Eye (tissue), 1 donor: ENCODE data around the gene BCAN.
A peak's percentile ranks its signal among the peaks of the same experiment; 100 is the strongest.

ENCODE experiments used
- DNase-seq: peaks from one replicate; pipeline ENCODE4 v3.0.0-alpha.2; 2015

Gene BCAN

DNA sequence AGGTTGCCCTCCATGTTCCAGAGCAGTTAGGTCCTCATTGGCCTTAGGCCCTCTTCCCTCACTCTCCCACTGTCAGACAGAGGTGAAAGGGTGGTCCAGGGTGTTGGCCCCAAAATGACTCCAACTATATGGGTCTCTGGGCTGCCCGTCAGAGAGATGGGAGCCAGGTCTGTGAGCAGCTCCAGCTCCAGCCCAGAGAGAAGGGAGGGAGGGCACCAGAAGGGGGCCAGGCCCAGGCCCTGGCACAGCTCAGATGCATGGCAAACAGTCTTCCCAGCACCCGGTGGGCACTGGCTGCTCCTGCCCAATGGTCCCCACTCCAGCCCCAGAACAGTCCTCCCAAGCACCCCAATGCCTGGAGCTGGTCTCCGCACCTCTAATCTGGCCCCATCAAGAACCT lies 2.2 kb downstream of the BCAN start:
- no peak for DNase-seq

DNA sequence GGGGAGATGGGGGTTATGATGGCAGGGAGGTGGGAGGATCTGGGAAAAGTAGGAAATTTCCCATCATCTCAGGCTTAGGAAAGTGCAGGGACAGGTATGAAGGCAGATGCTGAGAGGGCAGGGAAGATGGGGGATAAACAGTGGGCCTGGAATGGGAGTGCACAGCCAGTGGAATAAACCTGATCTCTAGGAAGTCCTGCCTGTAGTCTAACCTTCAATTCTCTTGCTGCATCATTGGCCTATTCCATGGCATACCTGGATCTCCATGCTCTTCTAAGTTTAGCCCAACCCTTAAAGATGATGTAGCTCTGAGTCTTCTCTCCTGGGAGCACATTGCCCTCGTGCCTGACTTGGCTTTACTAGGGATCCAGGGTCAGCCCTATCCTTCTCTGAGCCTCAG lies 2.7 kb downstream of the BCAN start:
- no peak for DNase-seq

DNA sequence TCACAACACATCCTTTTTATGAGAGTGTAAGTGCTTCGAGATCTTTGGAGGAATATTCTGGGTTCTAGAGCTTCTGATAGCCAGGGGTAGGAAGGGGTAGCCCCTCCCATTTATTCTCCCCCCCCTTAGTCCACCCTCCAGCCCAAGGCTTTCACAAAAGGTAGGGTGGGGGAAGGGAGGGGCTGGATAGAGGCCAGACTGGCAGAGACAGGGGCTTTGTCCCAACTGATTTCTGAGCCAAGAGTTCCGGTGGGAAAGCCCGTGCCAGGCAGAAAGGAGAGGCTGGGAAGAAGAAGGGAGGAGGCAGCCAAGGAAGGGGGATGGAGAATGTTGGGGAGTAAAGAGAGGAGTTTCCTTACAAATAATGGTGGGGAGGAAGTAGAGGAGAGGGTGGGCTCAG lies 3.1 kb downstream of the BCAN start:
- no peak for DNase-seq

DNA sequence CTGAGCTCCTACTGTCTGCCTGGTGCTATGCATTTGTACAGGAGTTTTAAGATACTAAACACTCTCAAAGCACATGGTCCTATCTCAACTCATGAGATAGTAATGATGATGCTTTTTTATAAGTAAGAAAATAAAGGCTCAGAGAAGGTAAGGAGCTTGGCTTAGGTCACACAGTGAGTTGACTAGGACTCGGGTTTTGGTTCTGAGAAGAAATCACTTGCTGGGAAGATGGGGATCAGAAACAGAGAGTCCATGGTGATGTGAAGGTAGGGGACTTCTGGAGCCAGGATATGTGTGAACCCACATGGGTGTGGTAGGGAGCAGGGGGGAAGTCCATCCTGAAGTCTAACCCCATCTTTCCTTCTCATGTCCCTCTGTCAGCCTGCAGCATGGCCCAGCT lies 3.7 kb downstream of the BCAN start:
- no peak for DNase-seq

DNA sequence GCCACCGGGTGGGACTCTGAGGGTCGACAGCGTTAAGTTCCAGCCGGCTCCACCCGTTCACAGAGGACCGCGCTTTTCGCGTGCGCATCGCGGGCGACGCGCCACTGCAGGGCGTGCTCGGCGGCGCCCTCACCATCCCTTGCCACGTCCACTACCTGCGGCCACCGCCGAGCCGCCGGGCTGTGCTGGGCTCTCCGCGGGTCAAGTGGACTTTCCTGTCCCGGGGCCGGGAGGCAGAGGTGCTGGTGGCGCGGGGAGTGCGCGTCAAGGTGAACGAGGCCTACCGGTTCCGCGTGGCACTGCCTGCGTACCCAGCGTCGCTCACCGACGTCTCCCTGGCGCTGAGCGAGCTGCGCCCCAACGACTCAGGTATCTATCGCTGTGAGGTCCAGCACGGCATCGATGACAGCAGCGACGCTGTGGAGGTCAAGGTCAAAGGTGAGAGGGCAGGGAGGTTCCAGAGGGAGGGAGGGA lies 4.9 kb downstream of the BCAN start:
- no peak for DNase-seq

DNA sequence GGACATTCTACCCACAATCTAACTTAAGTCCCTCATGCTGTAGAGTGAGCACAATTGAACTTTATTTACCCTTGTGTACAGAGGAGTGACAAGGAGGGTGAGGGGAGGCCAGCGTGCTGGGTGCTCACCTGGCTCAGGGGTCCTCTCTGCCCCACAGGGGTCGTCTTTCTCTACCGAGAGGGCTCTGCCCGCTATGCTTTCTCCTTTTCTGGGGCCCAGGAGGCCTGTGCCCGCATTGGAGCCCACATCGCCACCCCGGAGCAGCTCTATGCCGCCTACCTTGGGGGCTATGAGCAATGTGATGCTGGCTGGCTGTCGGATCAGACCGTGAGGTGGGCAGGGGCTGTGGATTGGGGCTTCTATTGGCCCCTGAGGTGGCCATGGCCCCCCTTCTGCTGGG lies 5.4 kb downstream of the BCAN start:
- no peak for DNase-seq

DNA sequence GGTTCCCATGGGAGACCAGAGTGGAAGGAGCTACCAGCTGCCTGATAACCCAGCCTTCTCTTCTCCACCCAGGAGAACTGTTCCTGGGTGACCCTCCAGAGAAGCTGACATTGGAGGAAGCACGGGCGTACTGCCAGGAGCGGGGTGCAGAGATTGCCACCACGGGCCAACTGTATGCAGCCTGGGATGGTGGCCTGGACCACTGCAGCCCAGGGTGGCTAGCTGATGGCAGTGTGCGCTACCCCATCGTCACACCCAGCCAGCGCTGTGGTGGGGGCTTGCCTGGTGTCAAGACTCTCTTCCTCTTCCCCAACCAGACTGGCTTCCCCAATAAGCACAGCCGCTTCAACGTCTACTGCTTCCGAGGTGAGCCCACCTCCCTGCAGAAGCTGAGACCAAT lies 6.6 kb downstream of the BCAN start:
- DNase-seq, result no peak

DNA sequence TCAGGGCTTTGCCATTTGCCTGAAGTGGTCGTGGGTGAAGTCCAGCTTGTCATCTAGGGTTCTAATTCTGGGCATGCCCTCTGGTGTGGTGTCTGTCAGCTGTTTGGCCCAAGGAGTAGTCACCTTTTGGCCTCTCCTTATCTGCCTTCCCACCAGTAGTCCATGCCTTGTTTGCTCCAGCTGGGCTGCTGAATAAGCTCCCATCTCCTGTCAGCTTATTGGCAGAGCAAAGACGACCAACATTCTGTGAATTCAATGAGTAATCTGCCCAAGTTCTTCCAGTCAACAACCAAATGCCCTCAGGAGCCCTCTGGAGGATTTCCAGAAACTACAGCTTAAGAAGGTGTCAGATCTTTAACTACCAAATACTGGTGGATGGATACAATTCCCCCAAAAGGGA lies 7.0 kb downstream of the BCAN start:
- no peak for DNase-seq

DNA sequence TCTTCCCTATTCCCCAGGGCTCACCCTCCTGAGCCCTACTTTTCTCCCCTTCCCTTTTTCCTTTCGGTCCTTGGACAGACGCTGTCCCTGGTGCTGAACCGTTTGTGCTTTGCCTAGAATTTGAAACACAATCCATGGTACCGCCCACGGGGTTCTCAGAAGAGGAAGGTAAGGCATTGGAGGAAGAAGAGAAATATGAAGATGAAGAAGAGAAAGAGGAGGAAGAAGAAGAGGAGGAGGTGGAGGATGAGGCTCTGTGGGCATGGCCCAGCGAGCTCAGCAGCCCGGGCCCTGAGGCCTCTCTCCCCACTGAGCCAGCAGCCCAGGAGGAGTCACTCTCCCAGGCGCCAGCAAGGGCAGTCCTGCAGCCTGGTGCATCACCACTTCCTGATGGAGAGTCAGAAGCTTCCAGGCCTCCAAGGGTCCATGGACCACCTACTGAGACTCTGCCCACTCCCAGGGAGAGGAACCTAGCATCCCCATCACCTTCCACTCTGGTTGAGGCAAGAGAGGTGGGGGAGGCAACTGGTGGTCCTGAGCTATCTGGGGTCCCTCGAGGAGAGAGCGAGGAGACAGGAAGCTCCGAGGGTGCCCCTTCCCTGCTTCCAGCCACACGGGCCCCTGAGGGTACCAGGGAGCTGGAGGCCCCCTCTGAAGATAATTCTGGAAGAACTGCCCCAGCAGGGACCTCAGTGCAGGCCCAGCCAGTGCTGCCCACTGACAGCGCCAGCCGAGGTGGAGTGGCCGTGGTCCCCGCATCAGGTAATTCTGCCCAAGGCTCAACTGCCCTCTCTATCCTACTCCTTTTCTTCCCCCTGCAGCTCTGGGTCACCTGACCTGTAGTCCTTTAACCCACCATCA lies 10.4 kb downstream of the BCAN start:
- peak; percentile 89 for DNase-seq

DNA sequence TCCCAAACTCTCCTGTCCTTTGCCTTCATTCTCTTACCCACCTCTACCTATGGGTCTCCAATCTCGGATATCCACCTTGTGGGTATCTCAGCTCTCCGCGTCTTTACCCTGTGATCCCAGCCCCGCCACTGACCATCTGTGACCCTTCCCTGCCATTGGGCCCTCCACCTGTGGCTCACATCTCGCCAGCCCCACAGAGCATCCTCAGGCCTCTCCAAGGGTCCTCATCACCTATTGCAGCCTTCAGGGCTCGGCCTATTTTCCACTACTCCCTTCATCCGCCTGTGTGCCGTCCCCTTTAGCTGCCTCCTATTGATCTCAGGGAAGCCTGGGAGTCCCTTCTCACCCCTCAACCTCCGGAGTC lies 11.1 kb downstream of the BCAN start:
- DNase-seq, result no peak

DNA sequence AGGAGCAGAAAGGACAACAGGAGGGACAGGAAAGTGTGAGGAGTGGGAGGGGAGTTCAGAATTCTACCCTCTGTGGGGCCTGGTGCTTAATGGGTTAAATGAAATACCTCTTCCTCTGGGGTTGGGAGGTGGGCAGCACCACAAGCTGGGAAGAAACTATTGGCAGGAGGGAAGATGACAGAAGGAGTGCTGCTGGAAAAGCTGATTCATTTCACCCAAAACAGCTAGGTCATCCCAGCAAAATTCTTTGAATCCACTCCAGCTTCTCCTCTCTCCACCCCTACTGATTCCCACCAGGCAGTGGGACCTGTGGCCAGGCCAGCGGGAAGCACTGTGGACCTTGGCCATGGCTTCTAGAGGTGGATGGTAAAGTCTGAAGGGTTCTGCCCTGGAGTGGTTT lies 12.8 kb downstream of the BCAN start:
- DNase-seq, result no peak

DNA sequence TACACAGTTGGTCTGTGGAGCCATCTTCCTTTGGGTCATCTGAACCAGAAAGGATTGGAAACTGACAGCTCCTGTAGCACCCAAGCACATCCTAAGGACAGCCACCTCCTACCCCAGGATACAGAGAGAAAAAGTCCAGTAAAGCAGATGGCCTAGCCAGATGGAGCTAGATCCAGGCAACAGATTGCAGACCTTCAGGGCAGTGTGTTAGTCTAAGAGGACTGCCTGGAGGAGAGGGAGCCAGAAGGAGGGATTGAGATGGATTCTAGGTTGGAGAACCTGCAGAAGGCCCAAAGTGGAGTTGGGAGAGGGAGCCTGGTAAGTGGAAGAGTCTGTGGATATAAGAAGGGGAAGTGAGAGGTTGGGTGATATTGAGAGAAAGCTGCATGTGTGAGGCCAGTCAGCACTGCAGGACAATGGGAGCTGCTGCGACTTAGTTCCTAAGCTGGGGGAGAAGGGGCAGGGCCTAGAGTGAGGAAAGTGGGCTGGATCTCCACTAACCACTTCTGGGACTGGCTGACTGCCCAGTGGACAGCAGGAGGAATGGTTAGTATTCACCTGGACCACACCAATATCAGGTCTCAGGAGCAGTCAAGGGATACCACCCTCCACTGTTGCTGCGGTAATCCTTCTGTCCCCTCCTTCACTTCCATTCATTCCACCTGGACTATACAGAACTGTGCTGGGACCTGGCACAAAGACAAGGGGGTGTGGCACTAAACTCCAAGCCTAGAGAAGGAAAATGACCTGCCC lies 13.4 kb downstream of the BCAN start:
- DNase-seq, result no peak

DNA sequence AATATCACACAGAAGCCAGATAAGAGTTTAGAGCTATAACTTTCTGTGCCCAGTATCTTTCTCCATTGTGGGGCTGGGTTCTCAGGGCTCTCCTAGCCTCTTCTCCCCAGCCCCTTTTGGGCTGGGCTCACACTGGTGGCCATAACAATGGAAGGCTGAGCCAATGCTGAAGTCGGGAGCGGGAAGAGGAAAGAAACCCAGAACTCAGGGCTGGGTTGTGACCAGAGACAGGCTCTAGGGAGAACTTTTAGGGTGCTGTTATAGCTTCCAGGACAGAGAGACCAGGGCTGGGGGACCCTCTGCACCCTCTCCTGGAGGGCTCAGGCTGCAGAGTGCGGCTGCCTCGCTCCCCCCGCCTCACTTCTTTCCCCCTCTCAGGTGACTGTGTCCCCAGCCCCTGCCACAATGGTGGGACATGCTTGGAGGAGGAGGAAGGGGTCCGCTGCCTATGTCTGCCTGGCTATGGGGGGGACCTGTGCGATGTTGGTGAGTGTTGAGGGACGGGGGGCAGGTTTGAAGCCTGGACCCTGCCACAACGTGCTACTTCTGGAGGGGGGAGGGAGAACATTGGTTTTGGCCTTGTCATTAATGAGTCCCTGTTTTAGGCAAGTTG lies 14.1 kb downstream of the BCAN start:
- no peak for DNase-seq

DNA sequence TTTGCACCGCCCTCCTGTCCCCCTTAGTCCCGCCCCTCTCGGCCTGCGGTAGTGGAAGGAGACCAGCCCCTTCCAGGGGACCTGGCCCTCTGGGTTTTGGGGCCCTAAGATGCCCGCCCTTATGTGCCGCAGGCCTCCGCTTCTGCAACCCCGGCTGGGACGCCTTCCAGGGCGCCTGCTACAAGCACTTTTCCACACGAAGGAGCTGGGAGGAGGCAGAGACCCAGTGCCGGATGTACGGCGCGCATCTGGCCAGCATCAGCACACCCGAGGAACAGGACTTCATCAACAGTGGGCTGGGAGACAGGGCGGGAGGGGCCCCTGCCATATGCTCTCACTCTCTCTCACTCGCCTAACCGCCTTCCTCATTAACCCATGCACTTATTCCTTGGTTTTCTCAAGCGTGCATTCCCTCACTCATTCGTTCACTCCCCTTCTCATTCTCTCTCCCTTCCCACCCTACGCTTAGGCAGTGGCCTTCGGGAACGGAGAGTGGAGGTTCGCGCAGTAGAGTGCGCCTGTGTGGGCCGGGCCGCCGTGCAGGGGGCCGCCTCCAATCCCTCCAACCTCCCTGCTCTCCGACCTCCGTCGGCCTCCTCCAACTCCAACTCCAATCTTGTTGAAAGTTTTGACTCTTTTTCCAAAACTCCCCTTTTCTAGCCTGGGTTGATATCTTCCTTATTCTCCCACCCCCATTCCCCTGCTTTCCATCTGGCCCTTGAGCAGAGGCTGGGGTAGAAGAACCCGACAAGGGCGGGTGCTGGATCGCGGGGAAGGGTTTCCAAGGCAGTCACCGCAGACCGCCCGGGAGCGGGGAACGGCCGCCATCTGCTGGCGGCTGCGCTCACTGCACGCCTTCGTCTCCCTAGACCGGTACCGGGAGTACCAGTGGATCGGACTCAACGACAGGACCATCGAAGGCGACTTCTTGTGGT lies 15.2 kb downstream of the BCAN start:
- DNase-seq, result peak; percentile 84

DNA sequence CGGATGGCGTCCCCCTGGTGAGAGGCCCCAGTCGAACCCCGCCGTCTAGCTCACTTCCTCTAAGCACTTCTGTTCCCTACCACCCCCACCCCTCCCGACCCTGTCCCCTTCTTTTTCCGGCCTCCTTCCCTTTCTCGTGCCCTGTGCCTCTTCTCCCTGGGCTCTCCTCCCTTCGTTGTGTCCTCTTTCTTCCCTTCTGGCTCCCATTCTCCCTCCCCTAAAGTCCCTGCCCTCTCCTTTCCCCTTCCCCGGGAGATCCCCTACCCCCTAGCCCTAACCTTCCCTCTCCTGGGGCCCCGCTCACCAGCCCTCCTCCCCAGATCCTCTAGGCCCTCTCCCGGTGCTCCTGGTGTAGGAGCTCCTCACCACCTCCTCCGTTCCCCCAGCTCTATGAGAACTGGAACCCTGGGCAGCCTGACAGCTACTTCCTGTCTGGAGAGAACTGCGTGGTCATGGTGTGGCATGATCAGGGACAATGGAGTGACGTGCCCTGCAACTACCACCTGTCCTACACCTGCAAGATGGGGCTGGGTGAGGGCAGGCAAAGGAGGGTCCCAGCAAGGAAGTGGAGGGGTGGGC lies 15.9 kb downstream of the BCAN start:
- DNase-seq, result no peak

DNA sequence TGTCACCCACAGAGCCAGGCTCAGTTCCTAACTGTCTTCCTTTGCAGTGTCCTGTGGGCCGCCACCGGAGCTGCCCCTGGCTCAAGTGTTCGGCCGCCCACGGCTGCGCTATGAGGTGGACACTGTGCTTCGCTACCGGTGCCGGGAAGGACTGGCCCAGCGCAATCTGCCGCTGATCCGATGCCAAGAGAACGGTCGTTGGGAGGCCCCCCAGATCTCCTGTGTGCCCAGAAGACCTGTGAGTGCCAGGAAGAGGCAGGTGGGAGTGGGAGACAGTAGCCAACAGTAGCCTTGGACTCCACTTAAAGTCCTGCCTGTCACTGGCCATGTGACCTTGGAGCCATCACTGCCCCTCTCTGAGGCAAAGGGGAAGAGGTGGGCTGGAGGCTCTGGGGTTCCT lies 16.6 kb downstream of the BCAN start:
- DNase-seq, result no peak

DNA sequence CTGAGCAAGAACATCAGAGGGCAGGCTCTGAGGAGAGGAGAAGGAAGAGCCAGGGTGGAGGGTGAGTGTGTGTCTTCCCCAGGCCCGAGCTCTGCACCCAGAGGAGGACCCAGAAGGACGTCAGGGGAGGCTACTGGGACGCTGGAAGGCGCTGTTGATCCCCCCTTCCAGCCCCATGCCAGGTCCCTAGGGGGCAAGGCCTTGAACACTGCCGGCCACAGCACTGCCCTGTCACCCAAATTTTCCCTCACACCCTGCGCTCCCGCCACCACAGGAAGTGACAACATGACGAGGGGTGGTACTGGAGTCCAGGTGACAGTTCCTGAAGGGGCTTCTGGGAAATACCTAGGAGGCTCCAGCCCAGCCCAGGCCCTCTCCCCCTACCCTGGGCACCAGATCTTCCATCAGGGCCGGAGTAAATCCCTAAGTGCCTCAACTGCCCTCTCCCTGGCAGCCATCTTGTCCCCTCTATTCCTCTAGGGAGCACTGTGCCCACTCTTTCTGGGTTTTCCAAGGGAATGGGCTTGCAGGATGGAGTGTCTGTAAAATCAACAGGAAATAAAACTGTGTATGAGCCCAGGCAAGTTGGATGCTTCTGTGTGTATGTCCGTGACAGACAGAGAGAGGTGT lies 17.1 kb downstream of the BCAN start:
- no peak for DNase-seq

DNA sequence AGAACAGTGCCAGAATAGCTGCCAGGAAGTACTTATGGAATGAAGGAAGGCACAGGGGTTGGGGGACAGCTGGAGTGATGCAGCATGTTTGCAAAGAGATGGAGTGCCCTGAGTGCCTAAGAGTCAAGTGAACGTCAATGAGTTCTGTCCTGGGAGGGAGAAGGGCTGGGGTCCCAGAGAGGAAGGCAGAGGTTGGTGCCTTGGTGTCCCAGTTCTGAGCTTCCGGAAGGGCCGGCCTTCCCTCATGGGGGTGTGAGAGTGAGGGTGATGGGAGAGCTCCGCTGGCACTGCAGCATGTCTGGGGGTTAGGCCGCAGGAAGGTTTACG lies 17.7 kb downstream of the BCAN start:
- no peak for DNase-seq

DNA sequence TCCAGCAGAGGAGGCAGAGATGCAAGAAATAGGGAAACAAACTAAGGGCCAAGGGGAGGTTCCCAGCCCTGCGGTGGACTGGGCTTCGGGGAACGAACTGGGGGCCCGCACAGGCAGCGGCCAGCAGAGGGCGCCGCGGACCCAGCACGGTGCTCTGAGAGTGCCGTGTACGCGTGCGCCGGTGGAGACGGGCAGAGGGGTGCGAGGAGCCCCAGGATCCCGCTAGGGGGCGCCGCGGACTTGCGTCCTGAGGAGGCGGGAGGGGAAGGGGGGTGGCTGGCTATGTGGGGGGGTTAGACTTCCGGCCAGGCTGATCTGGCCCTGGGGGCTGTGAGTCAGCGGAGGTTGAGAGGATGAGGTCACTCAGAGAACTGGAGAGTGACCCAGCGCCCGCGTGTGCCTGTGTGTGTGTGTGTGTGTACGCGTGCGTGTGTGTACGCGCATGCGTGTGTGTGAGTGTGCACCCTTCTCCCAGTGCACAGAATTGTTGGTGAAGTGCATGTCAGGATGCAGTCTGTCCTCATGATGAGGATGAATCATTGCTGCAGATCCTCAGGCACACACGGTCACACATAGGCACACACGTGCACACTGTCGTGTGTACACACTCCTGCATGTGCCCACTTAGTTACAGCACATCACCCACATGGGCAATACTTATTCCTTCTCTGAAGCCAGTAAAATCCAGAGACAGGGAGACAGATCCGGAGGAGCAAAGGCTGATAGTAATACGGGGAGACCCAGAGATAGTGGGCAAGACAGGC lies 18.3 kb downstream of the BCAN start:
- DNase-seq, result peak; percentile 98

DNA sequence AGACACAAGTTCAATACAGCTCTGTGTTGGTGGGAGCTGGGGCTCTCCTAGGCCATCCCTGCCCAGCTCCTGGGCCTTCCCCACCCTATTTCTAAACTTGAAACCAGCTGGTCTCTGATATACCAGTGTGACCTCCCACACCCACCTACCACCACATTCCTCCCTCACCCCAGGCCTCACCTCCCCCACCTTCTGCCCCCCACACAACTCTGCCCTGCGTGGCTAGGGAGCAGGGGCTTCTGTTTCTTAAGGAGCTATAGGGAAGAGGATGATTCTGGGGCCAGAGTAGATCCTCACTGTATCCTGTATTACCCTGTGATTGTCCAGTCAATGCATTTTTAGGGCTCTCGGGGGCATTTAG lies 18.8 kb downstream of the BCAN start:
- no peak for DNase-seq
